VCaP (cell line): Measurements from ENCODE around the gene SLC16A12.
"Not testable (repeated sequence)": the region's sequence is repeated elsewhere in the genome, so short reads cannot be mapped to it uniquely, and the experiment has no call there.

Experiments used
- H3K27ac ChIP-seq: fragments of 450-650 bp; 2 replicates; pipeline ENCODE4 v1.5.1; 2017
- TF ChIP-seq, protein P1 (sequence below): fragments of 450-650 bp; conservative IDR thresholded peaks from 2 replicates; pipeline ENCODE4 v1.5.1; 2017; ENCODE audit warnings: mild to moderate bottlenecking, moderate library complexity

Gene SLC16A12

DNA sequence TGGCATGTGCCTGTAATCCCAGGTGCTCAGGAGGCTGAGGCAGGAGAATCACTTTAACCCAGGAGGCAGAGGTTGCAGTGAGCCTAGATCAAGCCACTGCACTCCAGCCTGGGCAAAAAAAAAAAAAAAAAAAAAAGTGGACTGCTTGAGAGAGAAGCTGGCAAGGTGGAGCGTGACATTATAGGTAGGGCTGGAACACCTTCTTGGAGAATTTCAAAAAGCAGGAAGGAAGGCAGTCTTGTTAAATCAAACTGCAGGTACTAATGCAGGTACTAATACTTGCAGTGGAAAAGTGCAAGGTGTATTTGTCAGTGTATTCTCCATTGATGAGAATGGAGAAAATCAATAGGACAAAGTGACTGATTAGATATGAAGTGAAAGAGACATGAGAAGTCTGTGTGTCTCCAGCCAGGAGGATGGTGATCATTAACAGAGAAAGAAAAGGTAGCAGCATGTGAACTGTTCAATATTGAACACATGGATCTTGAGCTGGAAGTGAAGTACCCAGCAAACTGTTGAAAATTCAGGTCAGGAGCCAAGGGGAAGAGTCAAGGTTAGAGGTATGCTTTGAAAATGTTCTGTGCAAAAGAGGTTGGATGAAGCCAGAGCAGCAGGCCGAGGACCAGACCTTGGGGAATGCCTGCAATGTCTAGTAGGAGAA, 12.6 kb upstream of the SLC16A12 start:
- TF ChIP-seq, protein P1, sequence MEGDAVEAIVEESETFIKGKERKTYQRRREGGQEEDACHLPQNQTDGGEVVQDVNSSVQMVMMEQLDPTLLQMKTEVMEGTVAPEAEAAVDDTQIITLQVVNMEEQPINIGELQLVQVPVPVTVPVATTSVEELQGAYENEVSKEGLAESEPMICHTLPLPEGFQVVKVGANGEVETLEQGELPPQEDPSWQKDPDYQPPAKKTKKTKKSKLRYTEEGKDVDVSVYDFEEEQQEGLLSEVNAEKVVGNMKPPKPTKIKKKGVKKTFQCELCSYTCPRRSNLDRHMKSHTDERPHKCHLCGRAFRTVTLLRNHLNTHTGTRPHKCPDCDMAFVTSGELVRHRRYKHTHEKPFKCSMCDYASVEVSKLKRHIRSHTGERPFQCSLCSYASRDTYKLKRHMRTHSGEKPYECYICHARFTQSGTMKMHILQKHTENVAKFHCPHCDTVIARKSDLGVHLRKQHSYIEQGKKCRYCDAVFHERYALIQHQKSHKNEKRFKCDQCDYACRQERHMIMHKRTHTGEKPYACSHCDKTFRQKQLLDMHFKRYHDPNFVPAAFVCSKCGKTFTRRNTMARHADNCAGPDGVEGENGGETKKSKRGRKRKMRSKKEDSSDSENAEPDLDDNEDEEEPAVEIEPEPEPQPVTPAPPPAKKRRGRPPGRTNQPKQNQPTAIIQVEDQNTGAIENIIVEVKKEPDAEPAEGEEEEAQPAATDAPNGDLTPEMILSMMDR = no peak
- H3K27ac ChIP-seq = no peak overlapping the region

DNA sequence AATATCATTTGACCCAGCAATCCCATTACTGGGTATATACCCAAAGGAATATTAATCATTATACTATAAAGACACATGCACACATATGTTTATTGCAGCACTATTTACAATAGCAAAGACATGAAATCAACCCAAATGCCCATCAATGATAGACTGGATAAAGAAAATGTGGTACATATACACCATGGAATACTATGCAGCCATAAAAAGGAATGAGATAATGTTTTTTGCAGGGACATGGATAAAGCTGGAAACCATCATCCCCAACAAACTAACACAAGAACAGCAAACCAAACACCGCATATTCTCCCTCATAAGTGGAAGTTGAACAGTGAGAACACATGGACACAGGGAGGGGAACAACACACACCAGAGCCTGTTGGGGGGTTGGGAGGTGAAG, 11.3 kb upstream of the SLC16A12 start:
- not testable (repeated sequence) for H3K27ac ChIP-seq

DNA sequence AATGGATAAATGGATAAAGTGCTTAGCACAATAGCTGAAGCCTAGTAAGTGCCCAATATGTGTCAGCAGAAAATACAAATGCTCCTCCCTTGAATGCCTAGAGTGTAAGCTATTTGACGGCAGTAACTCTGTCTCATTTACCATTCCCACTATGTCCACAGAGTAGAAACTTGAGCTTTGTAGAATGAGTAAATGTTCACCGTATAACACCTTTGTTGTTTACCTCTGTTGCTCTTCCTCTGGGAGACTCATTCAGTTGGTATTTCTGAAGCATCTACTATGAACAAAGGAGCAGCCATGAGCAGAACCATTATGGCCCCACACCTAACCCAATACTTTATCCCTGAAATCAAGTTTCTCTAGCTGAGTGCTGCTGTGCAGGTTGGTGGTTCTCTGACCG, 8.4 kb upstream of the SLC16A12 start:
- H3K27ac ChIP-seq = no peak overlapping the region
- TF ChIP-seq, protein P1 = no peak

DNA sequence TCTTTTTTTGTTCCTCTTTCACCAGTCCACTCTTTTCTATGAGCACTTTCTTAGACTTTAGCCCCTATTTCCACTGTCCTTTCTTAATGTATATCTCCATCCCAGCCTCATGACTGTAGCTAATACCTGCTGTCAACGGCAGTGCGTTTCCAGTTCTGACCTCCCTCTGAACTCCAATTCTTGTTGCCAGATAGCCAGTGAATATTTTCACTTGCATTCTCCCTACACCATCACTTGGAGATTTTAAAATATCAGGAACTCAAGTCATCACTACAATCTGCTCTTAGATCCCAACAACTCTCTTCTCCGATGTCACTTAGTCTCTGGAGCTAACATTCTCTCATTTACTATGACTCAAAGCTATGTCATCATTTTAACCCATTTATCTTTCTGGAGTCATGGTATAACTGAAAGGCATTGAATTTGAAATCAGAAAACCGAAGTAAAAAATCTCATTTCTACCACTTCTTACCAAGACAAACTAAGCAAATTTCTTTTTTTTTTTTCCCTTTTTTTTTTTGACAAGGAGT, 5.1 kb upstream of the SLC16A12 start:
- no peak overlapping the region for H3K27ac ChIP-seq

DNA sequence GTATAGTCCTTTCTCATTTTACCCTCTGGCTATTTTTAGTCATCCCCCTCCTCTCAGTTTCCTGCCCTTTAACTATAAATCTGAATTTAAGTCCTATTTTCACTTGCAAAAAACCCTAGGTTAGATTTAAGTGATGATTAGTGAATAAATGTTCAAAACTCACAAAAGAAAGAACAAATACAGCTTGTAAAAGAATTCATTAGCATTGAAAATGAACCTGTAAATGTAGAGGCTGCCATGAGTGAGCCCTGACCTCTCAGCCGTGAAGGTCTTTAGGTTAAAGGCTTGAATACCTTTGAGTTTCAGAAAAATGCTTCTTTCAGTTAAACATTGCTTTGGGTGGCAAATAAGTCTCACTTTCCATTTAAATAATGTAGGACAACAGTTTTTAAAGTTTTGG, 2.0 kb upstream of the SLC16A12 start:
- no peak overlapping the region for H3K27ac ChIP-seq
- TF ChIP-seq, protein P1 = no peak

More for the DNA sequence above, 5.1 kb upstream of the SLC16A12 start:
- TF ChIP-seq, protein P1 = no peak

DNA sequence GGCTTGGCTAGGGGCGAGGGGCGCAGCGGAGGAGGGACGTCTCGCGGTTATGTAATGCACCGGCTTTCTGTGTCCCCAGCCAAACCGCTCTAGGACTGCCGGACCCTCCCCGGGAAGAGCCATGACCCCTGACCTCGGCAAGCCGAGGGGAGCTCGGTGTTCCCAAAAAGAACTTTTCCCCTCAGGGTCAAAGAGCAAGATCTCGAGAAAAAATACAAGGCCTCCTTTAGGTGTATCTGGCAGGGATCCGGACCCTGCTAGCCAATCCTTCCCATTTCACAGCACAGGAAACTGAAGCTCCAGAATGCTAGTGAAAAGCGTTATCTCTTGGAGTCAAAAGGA, 590 bp upstream of the SLC16A12 start:
- TF ChIP-seq, protein P1 = no peak
- H3K27ac ChIP-seq = no peak overlapping the region

DNA sequence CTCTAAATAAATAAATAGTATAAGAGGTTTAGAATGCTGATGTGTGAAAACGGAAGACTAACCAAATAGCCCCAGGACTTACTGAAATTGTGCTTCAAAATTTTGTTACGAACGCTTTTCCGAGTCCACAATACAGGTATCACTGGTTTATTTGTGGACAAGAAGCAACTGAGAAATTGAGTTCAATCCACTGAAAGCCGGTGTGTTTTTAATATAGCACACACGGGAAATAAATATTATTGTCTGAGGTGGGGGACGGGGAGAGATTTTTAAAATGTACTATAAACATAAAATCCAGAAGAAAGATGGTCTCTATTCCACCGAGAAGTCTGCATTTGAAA, 598 bp downstream of the SLC16A12 start:
- no peak overlapping the region for H3K27ac ChIP-seq
- TF ChIP-seq, protein P1 = no peak

DNA sequence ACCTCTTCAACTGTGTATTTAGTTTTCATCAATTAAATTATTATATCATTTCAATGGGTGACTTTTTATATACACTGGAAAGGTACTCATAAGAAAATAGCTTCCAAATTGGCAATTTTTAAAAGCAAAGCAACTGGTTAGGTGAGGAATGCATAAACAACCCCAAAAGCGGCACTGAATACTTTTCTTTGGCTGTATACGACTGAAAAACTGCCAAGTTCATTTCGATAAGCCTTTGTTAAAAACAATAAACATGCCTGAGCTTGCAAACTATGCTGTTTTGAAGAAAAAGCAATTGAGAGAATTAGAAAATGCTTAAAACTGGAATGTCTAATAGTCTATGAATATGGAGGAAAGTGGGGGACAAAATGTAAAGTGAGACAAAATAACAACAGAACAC, 2.9 kb downstream of the SLC16A12 start:
- no peak overlapping the region for H3K27ac ChIP-seq
- TF ChIP-seq, protein P1 = no peak
